ENCODE results near the gene CST3. TPM values are rescaled to one million over a fixed set of nuclear protein-coding genes. Genes with fewer than 3 reads are reported as not detected.
A peak's percentile ranks its signal among the peaks of the same experiment; 100 is the strongest.

The CST3 gene
- polyA plus RNA-seq, 1 donor (not counting 4 experiments of a cell fraction or from before 2014, with no cell fraction given): 194 TPM

- TF ChIP-seq CTCF (optimal IDR thresholded peaks at IDR 0.05 in 1 of 3, IDR thresholded peaks at IDR 0.05 in 1 of 3, conservative IDR thresholded peaks at IDR 0.05 in 1 of 3; ENCODE audit: extremely low read depth in 1 of 3, insufficient read depth in 2 of 3, low read length in 3 of 3) (no peak), EZH2 (IDR thresholded peaks at IDR 0.05; ENCODE audit: low read length) (no peak)
- Histone ChIP-seq H3K27ac (ENCODE audit: control insufficient read depth, insufficient read depth, low read length) (no peak overlapping the region), H3K9me3 (ENCODE audit: control insufficient read depth, low read depth, low read length) (no peaks in the 10 kb centered on the region), H3K4me1 (ENCODE audit: control insufficient read depth, extremely low read depth, insufficient read depth, low read length) (no peaks in the 10 kb centered on the region), H3K27me3 (ENCODE audit: control insufficient read depth, extremely low read depth, insufficient read depth, low read length) (no peaks in the 10 kb centered on the region), H3K79me2 (ENCODE audit: control insufficient read depth, insufficient read depth, low read length) (no peaks in the 10 kb centered on the region), H3K9me1 (ENCODE audit: control insufficient read depth, extremely low read depth, insufficient read depth, low read length) (no peaks in the 10 kb centered on the region), H3K9ac (ENCODE audit: control insufficient read depth, extremely low read depth, insufficient read depth, low read length) (no peak overlapping the region), H2AFZ (ENCODE audit: control insufficient read depth, low read length) (no peak overlapping the region), H3K36me3 (ENCODE audit: control insufficient read depth in 2 of 2, extremely low read depth in 1 of 2, insufficient read depth in 2 of 2, low read length in 2 of 2) (no peaks in the 10 kb centered on the region), H4K20me1 (ENCODE audit: control insufficient read depth, extremely low read depth, insufficient read depth, low read length) (no peaks in the 10 kb centered on the region), H3K4me3 (ENCODE audit: control insufficient read depth in 2 of 3, extremely low read depth in 1 of 3, insufficient read depth in 2 of 3, low read depth in 1 of 3, low read length in 3 of 3) (no peak overlapping the region), H3K4me2 (ENCODE audit: control insufficient read depth, extremely low read depth, insufficient read depth, low read depth, low read length) (no peak overlapping the region)
- FAIRE-seq (no peak), DNase-seq (ENCODE audit: low read depth, low spot score) (no peak)
- dilution Hi-C loops (cut with MboI; ENCODE audit: extremely low pct_ligation_motif_present, low sequenced_read_pairs): no loop called here
These were observed 31.6 kb upstream of the CST3 start for GRCh38 chr20:23669327-23669726.

- Histone ChIP-seq H3K4me1 (ENCODE audit: control insufficient read depth, extremely low read depth, insufficient read depth, low read length) (no peaks in the 10 kb centered on the region), H3K27me3 (ENCODE audit: control insufficient read depth, extremely low read depth, insufficient read depth, low read length) (no peaks in the 10 kb centered on the region), H3K9me3 (ENCODE audit: control insufficient read depth, low read depth, low read length) (no peaks in the 10 kb centered on the region), H3K4me3 (ENCODE audit: control insufficient read depth in 2 of 3, extremely low read depth in 1 of 3, insufficient read depth in 2 of 3, low read depth in 1 of 3, low read length in 3 of 3) (no peak overlapping the region), H2AFZ (ENCODE audit: control insufficient read depth, low read length) (no peak overlapping the region), H3K4me2 (ENCODE audit: control insufficient read depth, extremely low read depth, insufficient read depth, low read depth, low read length) (no peak overlapping the region), H3K27ac (ENCODE audit: control insufficient read depth, insufficient read depth, low read length) (no peak overlapping the region), H4K20me1 (ENCODE audit: control insufficient read depth, extremely low read depth, insufficient read depth, low read length) (no peaks in the 10 kb centered on the region), H3K9ac (ENCODE audit: control insufficient read depth, extremely low read depth, insufficient read depth, low read length) (no peak overlapping the region), H3K36me3 (ENCODE audit: control insufficient read depth in 2 of 2, extremely low read depth in 1 of 2, insufficient read depth in 2 of 2, low read length in 2 of 2) (no peaks in the 10 kb centered on the region), H3K79me2 (ENCODE audit: control insufficient read depth, insufficient read depth, low read length) (no peaks in the 10 kb centered on the region), H3K9me1 (ENCODE audit: control insufficient read depth, extremely low read depth, insufficient read depth, low read length) (no peaks in the 10 kb centered on the region)
- no peak for DNase-seq (ENCODE audit: low read depth, low spot score)
- no peak for FAIRE-seq
- dilution Hi-C loops (cut with MboI; ENCODE audit: extremely low pct_ligation_motif_present, low sequenced_read_pairs): no loop called here
- TF ChIP-seq CTCF (optimal IDR thresholded peaks at IDR 0.05 in 1 of 3, IDR thresholded peaks at IDR 0.05 in 1 of 3, conservative IDR thresholded peaks at IDR 0.05 in 1 of 3; ENCODE audit: extremely low read depth in 1 of 3, insufficient read depth in 2 of 3, low read length in 3 of 3): peak; percentile 84 to 88 (median 86)
- no peak for TF ChIP-seq EZH2 (IDR thresholded peaks at IDR 0.05; ENCODE audit: low read length)
These were observed 30.8 kb upstream of the CST3 start for GRCh38 chr20:23668477-23668951.
